Ishikawa (cell line): ENCODE data around the gene CEP55.

Source experiments
- CEBPB ChIP-seq: IDR thresholded peaks from 2 replicates; pipeline ENCODE4 v1.6.1; 2012
- EP300 ChIP-seq: IDR thresholded peaks from 2 replicates; pipeline ENCODE4 v1.6.1; 2012; ENCODE audit warnings: borderline replicate concordance
- TAF1 ChIP-seq: IDR thresholded peaks from 2 replicates; pipeline ENCODE4 v1.6.1; 2012; ENCODE audit warnings: low read depth, mild to moderate bottlenecking
- YY1 ChIP-seq: IDR thresholded peaks from 2 replicates; pipeline ENCODE4 v1.6.1; 2012; ENCODE audit warnings: low read depth
- ZBTB7A ChIP-seq: IDR thresholded peaks from 2 replicates; pipeline ENCODE4 v1.6.1; 2012; ENCODE audit warnings: low read depth
- TF ChIP-seq, protein P1 (sequence below): IDR thresholded peaks from 2 replicates; pipeline ENCODE4 v1.6.1; 2012
- TF ChIP-seq, protein P2 (sequence below): IDR thresholded peaks from 2 replicates; pipeline ENCODE4 v1.6.1; 2012; ENCODE audit warnings: low read depth, mild to moderate bottlenecking

DNA sequence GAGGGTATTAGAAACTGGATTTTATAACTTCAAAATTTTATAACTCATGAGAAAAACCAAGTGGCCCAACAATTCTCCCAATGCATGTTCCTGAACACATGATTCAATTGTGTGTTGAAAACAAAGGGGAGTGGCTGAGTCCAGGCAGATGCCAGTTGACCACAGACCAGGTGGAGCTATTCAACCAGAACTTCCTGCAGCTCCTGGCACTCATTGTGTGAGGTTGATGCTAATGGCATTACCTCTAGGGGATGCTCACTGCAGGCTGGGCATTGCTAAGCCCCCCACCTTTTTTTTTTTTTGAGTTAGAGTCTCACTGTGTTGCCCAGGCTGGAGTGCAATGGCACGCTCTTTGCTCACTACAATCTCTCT, 34.6 kb upstream of the CEP55 start:
- TF ChIP-seq, protein P1, sequence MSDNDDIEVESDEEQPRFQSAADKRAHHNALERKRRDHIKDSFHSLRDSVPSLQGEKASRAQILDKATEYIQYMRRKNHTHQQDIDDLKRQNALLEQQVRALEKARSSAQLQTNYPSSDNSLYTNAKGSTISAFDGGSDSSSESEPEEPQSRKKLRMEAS = peak; percentile 81
- TF ChIP-seq YY1 (no peak), CEBPB (no peak; the same call in 1 of the 2 replicates), EP300 (peak; percentile 82), TAF1 (no peak), ZBTB7A (no peak)
- TF ChIP-seq, protein P2, sequence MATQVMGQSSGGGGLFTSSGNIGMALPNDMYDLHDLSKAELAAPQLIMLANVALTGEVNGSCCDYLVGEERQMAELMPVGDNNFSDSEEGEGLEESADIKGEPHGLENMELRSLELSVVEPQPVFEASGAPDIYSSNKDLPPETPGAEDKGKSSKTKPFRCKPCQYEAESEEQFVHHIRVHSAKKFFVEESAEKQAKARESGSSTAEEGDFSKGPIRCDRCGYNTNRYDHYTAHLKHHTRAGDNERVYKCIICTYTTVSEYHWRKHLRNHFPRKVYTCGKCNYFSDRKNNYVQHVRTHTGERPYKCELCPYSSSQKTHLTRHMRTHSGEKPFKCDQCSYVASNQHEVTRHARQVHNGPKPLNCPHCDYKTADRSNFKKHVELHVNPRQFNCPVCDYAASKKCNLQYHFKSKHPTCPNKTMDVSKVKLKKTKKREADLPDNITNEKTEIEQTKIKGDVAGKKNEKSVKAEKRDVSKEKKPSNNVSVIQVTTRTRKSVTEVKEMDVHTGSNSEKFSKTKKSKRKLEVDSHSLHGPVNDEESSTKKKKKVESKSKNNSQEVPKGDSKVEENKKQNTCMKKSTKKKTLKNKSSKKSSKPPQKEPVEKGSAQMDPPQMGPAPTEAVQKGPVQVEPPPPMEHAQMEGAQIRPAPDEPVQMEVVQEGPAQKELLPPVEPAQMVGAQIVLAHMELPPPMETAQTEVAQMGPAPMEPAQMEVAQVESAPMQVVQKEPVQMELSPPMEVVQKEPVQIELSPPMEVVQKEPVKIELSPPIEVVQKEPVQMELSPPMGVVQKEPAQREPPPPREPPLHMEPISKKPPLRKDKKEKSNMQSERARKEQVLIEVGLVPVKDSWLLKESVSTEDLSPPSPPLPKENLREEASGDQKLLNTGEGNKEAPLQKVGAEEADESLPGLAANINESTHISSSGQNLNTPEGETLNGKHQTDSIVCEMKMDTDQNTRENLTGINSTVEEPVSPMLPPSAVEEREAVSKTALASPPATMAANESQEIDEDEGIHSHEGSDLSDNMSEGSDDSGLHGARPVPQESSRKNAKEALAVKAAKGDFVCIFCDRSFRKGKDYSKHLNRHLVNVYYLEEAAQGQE = no peak
